B cell (primary cell): ENCODE results near the gene NSG1. TPM values are rescaled to one million over a fixed set of nuclear protein-coding genes. Genes with fewer than 3 reads are reported as not detected.

ENCODE experiments used
- ATAC-seq: fragments of 200-7000 bp; cut with Tn5 transposase; one replicate; pipeline ENCODE4 v1.10.0; 2021; ENCODE audit warnings: low read depth, mild to moderate bottlenecking, moderate number of reproducible peaks, moderate library complexity
- CTCF ChIA-PET: fragments of 350-600 bp; sonication (Branson Sonifier 250); formaldehyde crosslinking; loops from one replicate; lab custom pipeline; 2021; ENCODE audit warnings: antibody characterized with exemption, inconsistent platforms; lab: Charles Lee
- POLR2A ChIA-PET: fragments of 350-600 bp; sonication (Branson Sonifier 250); formaldehyde crosslinking; loops from one replicate; lab custom pipeline; 2021; ENCODE audit warnings: antibody characterized with exemption; lab: Charles Lee
- DNase-seq: peaks from one replicate; pipeline ENCODE4 v3.0.0; 2013
- H2AFZ ChIP-seq: 2 replicates; pipeline ENCODE4 v1.6.1; 2012; ENCODE audit warnings: mild to moderate bottlenecking, low read depth, low read length; ENCODE audit not compliant: insufficient read depth, poor library complexity, severe bottlenecking
- H3K27ac ChIP-seq, 2 donors: 1 replicate in 1 of 2; 2 replicates in 1 of 2; pipeline ENCODE4 v1.5.1; 2012 to 2013; ENCODE audit warnings: low read length in 2 of 2, mild to moderate bottlenecking in 2 of 2, moderate library complexity in 1 of 2
- H3K27me3 ChIP-seq, 4 experiments: fragments of 200-600 bp in 1 of 4; sonication (generic) in 1 of 4; replicated peaks in 1 of 4; 1 replicate in 2 of 4; 2 replicates in 2 of 4; pipeline versions ENCODE4 v1.6.1 to v1.7.0; 2013 to 2016; ENCODE audit warnings: low read length in 3 of 4, mild to moderate bottlenecking in 2 of 4, mixed read lengths in 1 of 4, moderate library complexity in 1 of 4; ENCODE audit not compliant: insufficient read depth in 4 of 4, control insufficient read depth in 3 of 4; ENCODE audit errors: control extremely low read depth in 1 of 4
- H3K36me3 ChIP-seq, 2 experiments: replicated peaks in 1 of 2; 1 replicate in 1 of 2; 2 replicates in 1 of 2; pipeline versions ENCODE4 v1.6.1 to v1.7.1; 2013; ENCODE audit warnings: low read length in 1 of 2; ENCODE audit not compliant: insufficient read depth in 2 of 2, control insufficient read depth in 1 of 2; ENCODE audit errors: control extremely low read depth in 1 of 2, extremely low read depth in 1 of 2
- H3K4me1 ChIP-seq, 2 donors: fragments of 200-600 bp in 1 of 2; sonication (generic) in 1 of 2; 1 replicate in 1 of 2; 2 replicates in 1 of 2; pipeline versions ENCODE4 v1.5.1 to v1.6.1; 2013 to 2017; ENCODE audit warnings: low read length in 2 of 2; ENCODE audit not compliant: control insufficient read depth in 2 of 2, insufficient read depth in 2 of 2
- H3K4me2 ChIP-seq: replicated peaks from 2 replicates; pipeline ENCODE3; 2012; ENCODE audit warnings: mild to moderate bottlenecking, low read depth, low read length; ENCODE audit not compliant: poor library complexity, severe bottlenecking
- H3K4me3 ChIP-seq, 5 experiments: fragments of 200-600 bp in 1 of 5; sonication (generic) in 1 of 5; 1 replicate in 3 of 5; 2 replicates in 2 of 5; pipeline versions ENCODE4 v1.5.1 to v1.7.0; 2011 to 2016; ENCODE audit warnings: low read length in 4 of 5, mild to moderate bottlenecking in 4 of 5, low read depth in 2 of 5, control low read depth in 1 of 5, moderate library complexity in 1 of 5; ENCODE audit not compliant: insufficient read depth in 1 of 5; ENCODE audit errors: control extremely low read depth in 1 of 5, extremely low read depth in 1 of 5
- H3K79me2 ChIP-seq: fragments of 200-600 bp; sonication (generic); one replicate; pipeline ENCODE4 v1.6.0; 2016; ENCODE audit warnings: low read length; ENCODE audit not compliant: control insufficient read depth, insufficient read depth
- H3K9ac ChIP-seq: fragments of 200-600 bp; sonication (generic); 2 replicates; pipeline ENCODE4 v1.6.1; 2017; ENCODE audit warnings: mild to moderate bottlenecking, low read length, moderate library complexity
- H3K9me3 ChIP-seq, 3 donors: one replicate each; pipeline versions ENCODE4 v1.6.1 to v1.7.1; 2013; ENCODE audit warnings: low read length in 2 of 3; ENCODE audit not compliant: control insufficient read depth in 2 of 3, insufficient read depth in 1 of 3; ENCODE audit errors: control extremely low read depth in 1 of 3
- H4K20me1 ChIP-seq: 2 replicates; pipeline ENCODE4 v1.6.0; 2012; ENCODE audit warnings: mild to moderate bottlenecking, low read length; ENCODE audit not compliant: insufficient read depth, control insufficient read depth, poor library complexity, severe bottlenecking
- H3K27ac Mint-ChIP-seq: one replicate; pipeline ENCODE4 v1.8.0; 2021; ENCODE audit warnings: mixed read lengths
- H3K27me3 Mint-ChIP-seq: one replicate; pipeline ENCODE4 v1.8.0; 2021; ENCODE audit warnings: mixed read lengths
- H3K4me1 Mint-ChIP-seq: one replicate; pipeline ENCODE4 v1.8.0; 2021; ENCODE audit warnings: mixed read lengths
- H3K4me3 Mint-ChIP-seq: one replicate; pipeline ENCODE4 v1.8.0; 2021; ENCODE audit warnings: mixed read lengths
- H3K9me3 Mint-ChIP-seq: one replicate; pipeline ENCODE4 v1.8.0; 2022; ENCODE audit warnings: mixed read lengths; ENCODE audit not compliant: insufficient read depth
- EZH2 ChIP-seq: IDR thresholded peaks from 2 replicates; pipeline ENCODE4 v1.6.1; 2012; ENCODE audit warnings: borderline replicate concordance, low read depth, mild to moderate bottlenecking, moderate library complexity, low read length; ENCODE audit not compliant: insufficient read depth, poor library complexity, severe bottlenecking
- WGBS: methylation state at CpG from one replicate; pipeline ENCODE4 v1.1.5; 2013; ENCODE audit warnings: missing lambda C conversion rate; ENCODE audit not compliant: insufficient coverage; 5-methylcytosine and 5-hydroxymethylcytosine counted together
- intact Hi-C: fragments of 100-400 bp; cut with micrococcal nuclease; formaldehyde crosslinking; loops from one replicate; pipeline ENCODE4 v1.10.0; 2022
- polyA plus RNA-seq: library from polyadenylated mRNA; depleted of rRNA; stranded (reverse); fragments of >200 nt; gene quantifications from 2 replicates; pipeline ENCODE4 v1.2.3, GENCODE V29; 2012
- total RNA-seq, 2 donors: library from RNA; stranded (reverse); fragments of 120-200 nt in 1 of 2; gene quantifications; 1 replicate in 1 of 2; 2 replicates in 1 of 2; pipeline versions ENCODE4 v1.2.3 to v1.2.4, GENCODE V29; 2013 to 2022
- TF ChIP-seq, protein P1 (sequence below): fragments of 200-600 bp; IDR thresholded peaks from one replicate; pipeline ENCODE4 v1.8.0; 2022; ENCODE audit warnings: antibody characterized with exemption, mild to moderate bottlenecking

The NSG1 gene
- total and polyA plus RNA-seq, 2 donors (not counting 1 experiment from before 2014, with no cell fraction given): not detected

DNA sequence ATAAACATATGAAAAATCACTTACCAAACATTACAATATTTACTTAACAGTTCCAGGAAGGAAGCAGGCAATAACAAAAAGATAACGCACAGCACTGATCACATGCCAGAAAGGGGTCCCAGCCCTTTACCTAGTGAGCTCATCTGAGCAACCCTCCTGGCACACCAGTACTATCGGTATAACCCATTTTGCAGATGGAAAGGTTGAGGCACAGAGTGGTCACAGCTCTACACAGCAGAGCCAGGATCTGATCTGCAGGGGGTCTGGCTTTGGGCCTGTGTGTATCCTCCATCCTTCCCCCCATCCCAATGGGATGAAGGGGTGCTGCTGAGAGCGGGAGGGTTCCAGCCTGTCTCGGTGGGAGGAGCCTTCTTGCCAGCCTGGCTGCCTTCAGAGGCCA is 5.0 kb downstream of the NSG1 start:
- H3K27me3 Mint-ChIP-seq: peaks cover 47% of the 10 kb centered on the region
- ChIA-PET POLR2A (no interaction called here), CTCF (no interaction called here)
- TF ChIP-seq, protein P1, sequence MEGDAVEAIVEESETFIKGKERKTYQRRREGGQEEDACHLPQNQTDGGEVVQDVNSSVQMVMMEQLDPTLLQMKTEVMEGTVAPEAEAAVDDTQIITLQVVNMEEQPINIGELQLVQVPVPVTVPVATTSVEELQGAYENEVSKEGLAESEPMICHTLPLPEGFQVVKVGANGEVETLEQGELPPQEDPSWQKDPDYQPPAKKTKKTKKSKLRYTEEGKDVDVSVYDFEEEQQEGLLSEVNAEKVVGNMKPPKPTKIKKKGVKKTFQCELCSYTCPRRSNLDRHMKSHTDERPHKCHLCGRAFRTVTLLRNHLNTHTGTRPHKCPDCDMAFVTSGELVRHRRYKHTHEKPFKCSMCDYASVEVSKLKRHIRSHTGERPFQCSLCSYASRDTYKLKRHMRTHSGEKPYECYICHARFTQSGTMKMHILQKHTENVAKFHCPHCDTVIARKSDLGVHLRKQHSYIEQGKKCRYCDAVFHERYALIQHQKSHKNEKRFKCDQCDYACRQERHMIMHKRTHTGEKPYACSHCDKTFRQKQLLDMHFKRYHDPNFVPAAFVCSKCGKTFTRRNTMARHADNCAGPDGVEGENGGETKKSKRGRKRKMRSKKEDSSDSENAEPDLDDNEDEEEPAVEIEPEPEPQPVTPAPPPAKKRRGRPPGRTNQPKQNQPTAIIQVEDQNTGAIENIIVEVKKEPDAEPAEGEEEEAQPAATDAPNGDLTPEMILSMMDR: no peak
- TF ChIP-seq EZH2: no peak
- H3K4me1 Mint-ChIP-seq: peaks cover 10% of the 10 kb centered on the region
- DNase-seq: no peak
- no peak for ATAC-seq
- no peaks in the 10 kb centered on the region for H3K36me3 ChIP-seq
- H3K27ac Mint-ChIP-seq: no peak overlapping the region
- intact Hi-C loops: no loop called here
- no peak overlapping the region for H3K27ac ChIP-seq
- H3K4me3 Mint-ChIP-seq: no peak overlapping the region
- H2AFZ ChIP-seq: no peak overlapping the region
- H3K4me1 ChIP-seq: peaks cover 7 to 21% of the 10 kb centered on the region in 2 donors
- 100% methylated on average over 1 of the region's 4 CpGs for WGBS
- no peaks in the 10 kb centered on the region for H3K9me3 Mint-ChIP-seq
- peaks cover 0 to 5% (median 0%) of the 10 kb centered on the region in 3 donors for H3K9me3 ChIP-seq
- no peak overlapping the region for H3K4me3 ChIP-seq
- H3K27me3 ChIP-seq: peaks cover 0 to 40% (median 9%) of the 10 kb centered on the region in 4 experiments
- H3K9ac ChIP-seq: no peak overlapping the region
- H4K20me1 ChIP-seq: no peaks in the 10 kb centered on the region
- no peaks in the 10 kb centered on the region for H3K79me2 ChIP-seq
- H3K4me2 ChIP-seq: no peak overlapping the region

DNA sequence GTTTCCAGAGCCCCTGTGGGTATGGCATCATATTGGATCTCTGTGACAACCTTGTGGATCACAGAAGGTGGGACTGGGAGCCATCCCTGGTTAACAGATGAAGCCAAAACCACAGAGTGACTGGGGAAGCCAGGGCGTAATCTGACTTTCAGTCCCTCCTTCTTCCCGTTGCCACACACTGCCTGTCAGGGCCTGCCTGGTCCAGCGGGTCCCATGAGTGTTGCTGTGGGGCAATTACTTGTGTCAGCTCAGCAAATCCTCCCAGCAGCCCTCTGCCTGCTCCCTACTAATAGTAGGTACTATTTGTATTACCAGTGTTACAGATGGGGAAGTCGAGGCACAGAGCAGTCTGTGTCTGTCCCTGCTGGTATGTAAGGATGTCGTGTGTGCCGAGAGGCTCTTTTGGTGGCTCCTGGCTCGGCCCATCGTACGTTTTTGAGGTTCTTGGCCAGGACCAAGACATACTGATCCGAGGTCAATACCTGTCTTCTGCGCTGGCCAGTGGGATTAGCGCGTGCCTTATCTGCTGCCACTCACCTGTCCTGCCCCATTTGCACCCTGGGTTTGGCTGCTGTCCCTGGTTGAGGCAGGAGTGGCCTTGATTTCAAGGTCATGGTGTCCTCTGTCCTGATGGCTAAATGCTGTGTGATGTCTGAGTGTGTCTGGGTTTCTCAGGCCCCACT is 5.7 kb downstream of the NSG1 start:
- H3K4me1 Mint-ChIP-seq: peaks cover 10% of the 10 kb centered on the region
- POLR2A ChIA-PET: no interaction called here
- Histone ChIP-seq H3K27ac (no peak overlapping the region), H3K9me3 (peaks cover 0 to 11% (median 0%) of the 10 kb centered on the region in 3 donors), H2AFZ (no peak overlapping the region), H3K4me2 (no peak overlapping the region), H4K20me1 (no peaks in the 10 kb centered on the region), H3K27me3 (peaks cover 0 to 41% (median 9%) of the 10 kb centered on the region in 4 experiments), H3K4me1 (peaks cover 6 to 18% of the 10 kb centered on the region in 2 donors), H3K4me3 (no peak overlapping the region), H3K79me2 (no peaks in the 10 kb centered on the region), H3K9ac (no peak overlapping the region), H3K36me3 (no peaks in the 10 kb centered on the region)
- no peak for ATAC-seq
- H3K27ac Mint-ChIP-seq: no peak overlapping the region
- WGBS: 88% methylated on average over 11 of the region's 13 CpGs
- TF ChIP-seq, protein P1: no peak
- no peak for TF ChIP-seq EZH2
- H3K9me3 Mint-ChIP-seq: no peaks in the 10 kb centered on the region
- peaks cover 47% of the 10 kb centered on the region for H3K27me3 Mint-ChIP-seq
- no peak for DNase-seq
- H3K4me3 Mint-ChIP-seq: no peak overlapping the region
- CTCF ChIA-PET: no interaction called here
- intact Hi-C loops: no loop called here
